GM19043 (cell line): ENCODE results near the gene BICC1.

ENCODE experiments used
- ATAC-seq: cut with Tn5 transposase; IDR thresholded peaks from one replicate; pipeline ENCODE4 v1.9.1; 2021; ENCODE audit warnings: low read depth; ENCODE audit not compliant: unreplicated experiment

Gene BICC1

DNA sequence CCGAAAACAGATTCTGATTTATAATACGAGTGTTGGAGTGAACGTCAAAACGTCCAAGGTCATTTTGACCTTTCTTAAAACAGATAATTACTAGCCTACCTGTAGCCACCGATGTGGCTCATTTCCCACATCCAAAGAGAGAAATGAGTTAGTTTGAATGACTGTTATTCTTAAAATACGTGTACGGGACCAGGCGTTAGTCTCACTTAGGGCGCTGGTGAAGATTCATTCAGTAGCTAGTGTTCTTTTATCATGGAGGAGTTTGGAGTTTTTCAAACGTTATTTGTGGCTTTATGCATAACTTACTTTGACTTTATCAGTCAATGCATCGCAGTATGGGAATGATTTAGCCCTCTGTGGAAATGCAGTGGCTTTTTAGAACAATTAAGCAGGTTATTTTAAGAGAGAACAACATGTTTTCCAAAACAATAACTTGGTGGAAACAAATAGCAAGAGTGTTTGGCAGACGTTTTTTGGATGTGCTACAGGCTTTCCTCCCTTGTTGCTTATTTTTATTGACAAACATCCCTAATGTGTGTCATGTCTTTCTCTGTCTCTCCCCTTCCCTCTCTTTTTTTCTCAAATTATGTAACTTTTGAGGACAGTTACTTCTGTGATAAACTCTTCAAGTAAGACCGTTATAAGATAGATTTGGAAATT lies 1.6 kb downstream of the BICC1 start:
- no peak for ATAC-seq

DNA sequence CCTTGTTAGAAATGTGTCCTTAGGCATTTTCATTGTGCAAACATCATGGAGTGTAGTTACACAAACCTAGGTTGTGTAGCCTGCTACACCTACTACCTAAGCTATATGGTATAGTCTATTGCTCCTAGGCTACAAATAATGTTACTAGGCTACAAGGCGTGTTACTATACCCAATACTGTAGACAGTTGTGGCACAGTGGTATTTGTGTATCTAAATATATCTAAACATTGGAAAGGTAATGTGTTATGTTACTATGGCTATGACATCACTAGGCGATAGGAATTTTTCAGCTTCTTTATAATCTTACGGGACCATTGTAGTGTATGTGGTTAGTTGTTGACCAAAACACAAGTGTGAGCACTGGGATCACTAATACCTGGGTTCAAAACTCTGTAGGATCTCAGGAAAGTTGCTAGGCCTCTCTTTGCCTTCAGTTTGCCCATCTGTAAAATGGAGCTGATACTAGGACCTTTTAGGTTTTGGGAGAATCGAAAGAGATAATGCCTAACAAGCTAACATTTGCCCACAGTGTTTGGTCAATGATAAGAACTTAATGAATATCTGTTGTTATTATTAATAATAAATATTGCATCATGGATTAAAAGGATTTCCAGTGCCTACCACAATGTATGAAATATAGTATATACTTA lies 2.7 kb downstream of the BICC1 start:
- ATAC-seq, result no peak

DNA sequence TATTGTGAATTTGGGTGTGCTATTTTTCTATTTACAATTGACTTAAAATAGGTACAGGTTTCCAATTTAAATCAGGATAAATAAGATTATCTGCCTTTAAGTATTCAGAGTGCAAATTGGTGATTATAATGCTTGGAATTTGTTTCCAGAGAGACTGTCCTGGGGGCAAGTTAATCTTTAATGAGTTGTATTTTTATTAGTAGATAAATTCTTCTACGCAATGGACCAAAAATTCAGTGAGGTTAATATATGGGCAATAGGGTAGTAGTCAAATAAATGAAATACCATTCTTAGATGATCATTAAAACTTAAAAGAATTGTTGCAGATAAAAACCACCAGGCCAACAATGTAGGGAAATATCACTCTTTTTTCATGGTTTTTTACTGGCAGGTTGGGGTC lies 3.4 kb downstream of the BICC1 start:
- no peak for ATAC-seq

DNA sequence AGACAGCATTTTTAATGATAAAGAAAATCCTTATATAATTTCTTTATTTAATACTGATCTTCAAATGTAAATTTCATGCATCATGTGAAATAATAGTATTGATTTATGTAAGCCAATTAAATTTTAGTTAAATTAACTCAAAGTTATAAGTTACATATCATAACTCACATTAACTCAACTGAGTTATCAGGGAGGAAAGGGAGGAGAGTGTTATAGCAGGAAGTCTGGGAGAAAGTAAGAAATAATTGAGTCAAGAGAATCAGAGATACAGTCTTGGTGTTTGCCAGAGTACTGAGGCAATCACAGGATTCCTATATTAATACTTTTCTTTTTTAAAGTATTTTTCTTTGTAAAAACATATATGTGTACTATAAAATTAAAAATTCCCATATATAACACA lies 4.0 kb downstream of the BICC1 start:
- ATAC-seq, result no peak

- ATAC-seq, result no peak
These were observed 4.4 kb downstream of the BICC1 start for GRCh38 chr10:58517081-58517480.

GRCh38 chr10:58517491-58518355 lies 5.1 kb downstream of the BICC1 start:
- no peak for ATAC-seq

DNA sequence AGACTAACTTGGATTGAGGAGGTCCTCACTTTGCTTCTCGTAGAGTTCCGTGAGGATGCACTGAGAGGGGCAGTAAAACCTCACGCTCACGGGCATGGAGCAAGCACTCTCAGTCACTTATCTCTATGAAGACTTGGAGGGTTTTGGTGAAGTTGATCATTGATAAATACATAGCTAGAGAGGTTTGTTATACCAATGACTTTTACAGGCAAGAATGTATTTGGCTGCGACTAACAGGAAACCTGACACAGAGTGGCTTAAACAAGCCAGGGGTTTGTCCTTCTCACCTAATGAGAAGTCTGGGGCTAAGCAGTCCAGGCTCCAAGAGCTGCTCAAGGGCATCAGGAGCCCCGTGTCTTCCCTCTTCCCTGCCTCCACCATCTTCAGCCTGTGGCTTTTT lies 6.1 kb downstream of the BICC1 start:
- no peak for ATAC-seq

DNA sequence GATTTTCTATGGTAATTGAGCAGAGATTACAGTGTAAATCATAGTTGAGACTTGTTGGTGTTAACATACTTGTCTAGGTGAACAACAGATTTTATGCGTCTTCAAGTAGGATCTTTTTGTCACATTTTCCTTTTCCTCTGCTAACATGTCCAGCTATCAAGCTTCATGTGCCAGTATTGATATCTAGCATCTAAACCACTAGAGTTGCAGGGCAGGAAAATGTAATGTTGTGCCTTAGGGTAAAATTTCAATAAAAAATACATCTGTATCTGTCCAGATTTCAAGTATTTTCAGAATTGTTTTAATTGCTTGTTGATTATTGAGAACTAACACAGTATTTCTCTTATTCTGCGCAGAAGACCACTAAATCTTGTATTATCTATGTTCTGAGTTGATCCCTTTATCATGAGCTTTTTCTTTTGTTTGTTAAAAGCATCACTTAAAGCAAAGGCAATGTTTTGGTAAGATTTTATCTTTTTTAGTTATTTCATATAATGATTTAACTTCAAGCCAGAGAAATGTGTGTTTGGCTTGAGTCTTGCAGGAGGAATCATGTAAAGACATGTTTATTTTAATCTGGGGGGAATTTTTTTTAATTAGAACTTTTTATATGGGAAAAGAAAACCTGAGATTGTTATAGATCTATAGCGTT lies 16.5 kb downstream of the BICC1 start:
- ATAC-seq, result no peak

- ATAC-seq, result peak; percentile 96
These were observed 18.5 kb downstream of the BICC1 start for GRCh38 chr10:58531084-58531695.

DNA sequence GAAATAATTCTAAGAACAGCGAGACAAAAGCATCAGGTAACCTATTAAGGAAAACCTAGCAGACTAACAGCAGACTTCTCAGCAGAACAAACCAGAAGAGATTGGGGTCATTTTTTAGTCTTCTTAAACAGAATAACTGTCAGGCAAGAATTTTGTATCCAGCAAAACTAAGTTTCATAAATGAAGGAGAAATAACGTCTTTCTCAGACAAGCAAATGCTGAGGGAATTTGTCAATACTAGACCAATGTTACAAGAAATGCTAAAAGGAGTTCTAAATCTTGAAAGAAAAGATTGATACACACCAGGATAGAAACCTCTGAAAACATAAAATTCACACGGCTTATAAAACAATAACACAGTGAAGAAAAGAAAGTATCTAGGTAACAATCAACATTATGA lies 22.6 kb downstream of the BICC1 start:
- no peak for ATAC-seq

DNA sequence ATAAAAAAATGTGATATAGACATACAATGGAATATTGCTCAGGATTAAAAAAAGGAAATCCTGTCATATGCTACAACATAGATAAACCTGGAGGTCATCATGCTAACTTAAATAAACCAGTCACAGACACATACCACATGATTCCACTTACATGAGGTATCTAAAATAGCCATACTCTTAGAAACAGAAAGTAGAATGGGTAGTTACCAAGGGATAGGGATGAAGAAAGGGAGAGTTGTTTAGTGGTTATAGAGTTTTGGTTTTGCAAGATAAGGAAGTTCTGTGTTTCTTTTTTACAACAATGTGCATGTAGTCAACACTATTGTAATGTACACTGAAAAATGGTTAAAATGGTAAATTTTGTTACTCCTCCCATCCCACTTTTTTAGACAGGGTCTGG lies 30.5 kb downstream of the BICC1 start:
- ATAC-seq, result no peak

DNA sequence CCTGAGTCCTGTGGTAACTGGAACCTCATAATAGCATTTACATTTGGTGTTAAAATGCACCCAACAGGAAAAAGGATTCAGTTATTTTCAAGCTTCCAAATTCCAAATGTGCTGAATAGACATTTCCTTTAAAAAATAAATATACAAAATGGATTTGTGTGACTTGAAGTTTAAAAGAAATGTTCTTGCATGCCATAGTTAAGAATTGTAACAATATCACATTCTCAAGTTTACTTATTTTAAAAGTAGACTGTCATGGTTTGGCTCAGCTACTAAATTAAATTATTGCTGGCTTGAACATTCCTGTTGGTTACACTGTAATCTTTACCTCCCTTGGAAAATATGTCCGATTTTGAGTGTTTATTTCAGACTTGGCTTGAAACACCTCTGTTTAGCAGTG lies 31.5 kb downstream of the BICC1 start:
- no peak for ATAC-seq

- ATAC-seq, result no peak
These were observed 32.8 kb downstream of the BICC1 start for GRCh38 chr10:58545427-58545826.

DNA sequence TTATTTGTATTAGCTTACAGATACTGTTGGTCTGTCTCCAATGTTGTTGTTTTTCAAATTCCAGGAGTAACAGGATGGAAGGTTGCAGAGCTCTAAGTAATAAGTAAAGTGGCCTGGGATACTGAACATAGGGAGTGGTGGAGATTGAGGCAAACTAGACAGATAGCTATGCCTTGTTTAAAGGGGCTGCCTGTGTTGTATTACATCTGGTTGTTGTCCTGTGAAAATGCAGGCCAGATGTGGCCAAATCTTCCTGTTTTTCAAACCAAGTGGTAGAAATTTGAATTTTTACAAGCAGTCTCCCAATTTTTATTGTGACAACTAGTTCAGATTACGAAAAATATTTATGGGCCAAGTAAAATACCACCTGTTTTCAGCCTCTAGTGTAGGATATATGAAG lies 33.5 kb downstream of the BICC1 start:
- ATAC-seq, result no peak

DNA sequence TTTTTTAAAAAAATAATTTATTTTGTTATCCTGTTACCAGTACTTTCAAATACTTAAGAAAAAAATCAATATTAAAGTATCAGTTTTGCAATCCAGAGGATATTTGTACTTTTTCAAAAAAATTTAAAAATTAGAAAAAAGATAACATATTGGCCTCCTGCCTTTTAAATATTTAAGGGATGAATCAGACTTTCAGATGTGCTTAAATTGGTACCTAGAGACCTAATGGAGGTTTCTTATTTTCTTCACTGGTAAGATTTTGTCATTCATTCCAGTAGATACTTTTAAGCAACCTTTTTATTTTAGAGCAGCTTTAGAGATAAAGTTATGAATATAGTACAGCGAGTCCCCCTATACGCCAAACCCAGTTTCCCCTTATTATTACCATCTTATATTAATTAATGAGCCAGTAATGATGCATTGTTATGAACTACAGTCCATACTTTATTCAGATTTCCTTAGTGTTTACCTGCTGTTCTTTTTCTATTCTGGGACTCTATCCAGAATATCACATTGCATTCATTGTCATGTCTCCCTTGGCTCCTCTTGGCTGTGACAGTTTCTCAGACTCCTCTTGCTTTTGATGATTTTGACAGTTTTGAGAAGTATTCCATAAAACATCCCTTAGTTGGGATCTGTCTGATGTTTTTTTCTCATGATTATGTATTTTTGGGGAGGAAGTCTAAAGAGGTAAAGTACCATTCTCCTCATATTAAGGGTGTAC lies 34.2 kb downstream of the BICC1 start:
- ATAC-seq, result no peak

DNA sequence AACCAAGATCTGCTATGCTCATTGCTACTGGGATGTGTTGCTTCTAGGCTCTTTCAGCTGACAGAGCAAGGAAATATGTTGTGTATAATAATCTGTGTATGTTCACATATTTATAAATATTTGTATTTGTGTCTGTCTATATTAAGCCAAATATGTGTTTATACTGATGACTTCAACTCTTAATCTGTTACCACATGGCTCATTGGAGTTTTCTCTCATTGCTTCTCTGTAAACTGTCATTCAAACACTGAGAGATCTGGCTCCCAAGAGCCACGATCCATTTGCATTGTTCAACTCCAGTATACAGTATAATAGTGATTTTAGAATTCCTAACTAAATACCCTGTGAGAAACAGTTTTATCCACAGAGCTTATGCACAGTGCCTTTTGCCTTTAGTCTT lies 35.3 kb downstream of the BICC1 start:
- ATAC-seq, result no peak

GRCh38 chr10:58554316-58554715 lies 41.6 kb downstream of the BICC1 start:
- ATAC-seq, result no peak

- no peak for ATAC-seq
These were observed 42.7 kb downstream of the BICC1 start for GRCh38 chr10:58555170-58555929.

DNA sequence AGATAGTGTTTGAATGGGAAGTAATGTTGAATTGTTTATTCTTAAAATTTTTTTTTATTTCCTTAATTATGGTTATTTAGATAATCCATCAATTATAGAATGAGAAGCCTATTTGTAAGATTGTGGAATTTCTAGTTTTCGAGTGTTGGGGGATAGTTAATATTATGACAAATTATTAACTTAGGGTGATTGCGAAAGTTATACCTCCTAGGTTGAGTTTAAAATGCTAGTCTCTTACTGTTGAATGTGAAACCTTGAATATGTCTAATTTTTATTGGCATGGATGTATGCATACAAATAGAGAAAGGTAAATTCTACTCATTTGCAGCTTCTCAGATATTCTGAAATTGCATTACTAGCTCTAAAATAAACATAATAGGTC lies 43.2 kb downstream of the BICC1 start:
- ATAC-seq, result no peak
